Measurements from ENCODE around the gene CTH. TPM values are rescaled to one million over a fixed set of nuclear protein-coding genes. Genes with fewer than 3 reads are reported as not detected.

The CTH gene
- total RNA-seq, 1 experiment from 2014 or later: 4.7 TPM

- H3K27me3 ChIP-seq (ENCODE audit: control insufficient read depth, insufficient read depth, low read length): no peaks in the 10 kb centered on the region
- ChIA-PET CTCF (interaction anchor here (0.6 kb wide), 1 partner anchor 39 kb away, joined by 6 read pairs; no protein-coding TSS in a partner anchor), POLR2A (no interaction called here)
- BruUV-seq (replicated peaks): no TSS peak
- no peaks in the 10 kb centered on the region for H3K9me3 ChIP-seq (ENCODE audit: control insufficient read depth, insufficient read depth, low read depth, low read length)
- DNase-seq (ENCODE audit: low read depth, low spot score) (no peak), ATAC-seq (no peak)
- H3K36me3 ChIP-seq (ENCODE audit: control insufficient read depth, insufficient read depth, low read length): no peaks in the 10 kb centered on the region
- intact Hi-C loops (cut with micrococcal nuclease; ENCODE audit: unreplicated experiment): no loop called here
- H3K4me1 ChIP-seq (ENCODE audit: control insufficient read depth, insufficient read depth, low read length): no peaks in the 10 kb centered on the region
- in situ Hi-C loops (cut with HindIII; ENCODE audit: low pct_unique_long_range_greater_than_20kb, low sequenced_read_pairs): no loop called here
- TF ChIP-seq REST (IDR thresholded peaks at IDR 0.05; ENCODE audit: insufficient read depth in 1 of 2, low read depth in 2 of 2, low read length in 1 of 2): no peak
- no peak for TF ChIP-seq TCF7L2 (IDR thresholded peaks at IDR 0.05; ENCODE audit: low read depth, low read length)
- no peak for TF ChIP-seq SIN3A (IDR thresholded peaks at IDR 0.05; ENCODE audit: borderline replicate concordance, insufficient read depth, low read depth, low read length)
- TF ChIP-seq CTCF (IDR thresholded peaks at IDR 0.05): no peak; the same call in 1 of the 2 replicates
- no peak for TF ChIP-seq POLR2AphosphoS5 (IDR thresholded peaks at IDR 0.05; ENCODE audit: low read depth, low read length)
- H3K4me3 ChIP-seq (ENCODE audit: low read depth in 2 of 2, low read length in 2 of 2): no peak overlapping the region
- no peak overlapping the region for H3K27ac ChIP-seq (ENCODE audit: low read length)
Measured at GRCh38 chr1:70436622-70437251, 25.7 kb downstream of the CTH start.

DNA sequence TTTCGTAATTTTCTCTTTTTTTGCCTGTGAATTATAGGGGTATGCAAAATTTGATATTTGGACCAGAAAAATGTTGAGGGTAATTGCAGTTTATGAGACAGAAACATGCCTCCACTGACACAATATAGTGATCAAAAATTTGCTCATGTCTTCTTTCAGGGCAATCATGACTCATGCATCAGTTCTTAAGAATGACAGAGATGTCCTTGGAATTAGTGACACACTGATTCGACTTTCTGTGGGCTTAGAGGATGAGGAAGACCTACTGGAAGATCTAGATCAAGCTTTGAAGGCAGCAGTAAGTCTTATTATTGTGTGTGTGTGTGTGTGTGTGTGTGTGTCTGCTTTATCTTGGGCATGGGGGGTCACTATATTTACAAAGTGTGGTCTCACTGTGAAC is 27.5 kb downstream of the CTH start:
- H3K9me3 ChIP-seq (ENCODE audit: control insufficient read depth, insufficient read depth, low read depth, low read length): no peaks in the 10 kb centered on the region
- no TSS peak for BruUV-seq (replicated peaks)
- no peak overlapping the region for H3K4me3 ChIP-seq (ENCODE audit: low read depth in 2 of 2, low read length in 2 of 2)
- no peaks in the 10 kb centered on the region for H3K36me3 ChIP-seq (ENCODE audit: control insufficient read depth, insufficient read depth, low read length)
- intact Hi-C loops (cut with micrococcal nuclease; ENCODE audit: unreplicated experiment): no loop called here
- no peak for ATAC-seq
- H3K27me3 ChIP-seq (ENCODE audit: control insufficient read depth, insufficient read depth, low read length): no peaks in the 10 kb centered on the region
- no peak for TF ChIP-seq REST (IDR thresholded peaks at IDR 0.05; ENCODE audit: insufficient read depth in 1 of 2, low read depth in 2 of 2, low read length in 1 of 2)
- no peak for TF ChIP-seq POLR2AphosphoS5 (IDR thresholded peaks at IDR 0.05; ENCODE audit: low read depth, low read length)
- no peak for TF ChIP-seq CTCF (IDR thresholded peaks at IDR 0.05)
- TF ChIP-seq TCF7L2 (IDR thresholded peaks at IDR 0.05; ENCODE audit: low read depth, low read length): no peak
- ChIA-PET POLR2A (no interaction called here), CTCF (no interaction called here)
- in situ Hi-C loops (cut with HindIII; ENCODE audit: low pct_unique_long_range_greater_than_20kb, low sequenced_read_pairs): no loop called here
- H3K4me1 ChIP-seq (ENCODE audit: control insufficient read depth, insufficient read depth, low read length): no peaks in the 10 kb centered on the region
- H3K27ac ChIP-seq (ENCODE audit: low read length): no peak overlapping the region
- no peak for DNase-seq (ENCODE audit: low read depth, low spot score)

Measured in Panc1 (cell line).